GM18868 (cell line): ENCODE measurements around the gene SLCO2A1.

Source experiments
- ATAC-seq: cut with Tn5 transposase; IDR thresholded peaks from one replicate; pipeline ENCODE4 v1.9.1; 2021; ENCODE audit warnings: mild to moderate bottlenecking, moderate library complexity; ENCODE audit not compliant: unreplicated experiment

The SLCO2A1 gene

GRCh38 chr3:133915685-133916658, 113.8 kb downstream of the SLCO2A1 start:
- ATAC-seq: no peak

GRCh38 chr3:133914839-133915600, 114.7 kb downstream of the SLCO2A1 start:
- no peak for ATAC-seq

GRCh38 chr3:133910422-133910821, 119.3 kb downstream of the SLCO2A1 start:
- ATAC-seq: no peak

- no peak for ATAC-seq
These were observed 124.3 kb downstream of the SLCO2A1 start for GRCh38 chr3:133905376-133905775.

- ATAC-seq: no peak
These were observed 127.9 kb downstream of the SLCO2A1 start for GRCh38 chr3:133901847-133902246.

GRCh38 chr3:133901083-133901482, 128.6 kb downstream of the SLCO2A1 start:
- ATAC-seq: no peak

GRCh38 chr3:133899311-133899710, 130.4 kb downstream of the SLCO2A1 start:
- ATAC-seq: no peak

- ATAC-seq: no peak
These were observed 132.2 kb downstream of the SLCO2A1 start for GRCh38 chr3:133897547-133897946.

GRCh38 chr3:133896002-133896761, 133.5 kb downstream of the SLCO2A1 start:
- ATAC-seq: no peak

GRCh38 chr3:133895208-133896001, 134.3 kb downstream of the SLCO2A1 start, which contains the start of gene RAB6B:
RAB6B (minus strand) TSS chr3:133895882; CDS start chr3:133895466, 416 bp downstream.
- peak; percentile 67 for ATAC-seq

- ATAC-seq: no peak
These were observed 135.1 kb downstream of the SLCO2A1 start for GRCh38 chr3:133894353-133895207.

- ATAC-seq: no peak
These were observed 135.9 kb downstream of the SLCO2A1 start for GRCh38 chr3:133893683-133894352.

GRCh38 chr3:133892541-133893231, 137.0 kb downstream of the SLCO2A1 start:
- no peak for ATAC-seq

GRCh38 chr3:133891662-133892378, 137.9 kb downstream of the SLCO2A1 start:
- ATAC-seq: no peak

- ATAC-seq: no peak
These were observed 138.6 kb downstream of the SLCO2A1 start for GRCh38 chr3:133890972-133891644.

- no peak for ATAC-seq
These were observed 139.7 kb downstream of the SLCO2A1 start for GRCh38 chr3:133890037-133890436.
